ENCODE data around the gene C1QTNF6. TPM values are rescaled to one million over a fixed set of nuclear protein-coding genes. Genes with fewer than 3 reads are reported as not detected.

Gene C1QTNF6
- total and polyA plus RNA-seq, 12 donors: 2.2 to 45.7 (median 7.1) TPM

GRCh38 chr22:37169406-37169805, 18.6 kb downstream of the C1QTNF6 start:
- H3K9me3 ChIP-seq (replicated peaks in 1 of 3): no peaks in the 10 kb centered on the region
- TF ChIP-seq CTCF (IDR thresholded peaks at IDR 0.05) (no peak), POLR2A (IDR thresholded peaks at IDR 0.05) (no peak)
- DNase-seq: peak in 2 of 7 donors; percentile 6
- intact Hi-C loops (cut with DNase I): loop anchor here in 1 of 2 donors (10.0 kb wide), 1 partner anchor 85 kb away; no protein-coding TSS in a partner anchor
- 80 to 96% (median 91%) methylated on average over 8 of the region's 8 CpGs for WGBS, 4 donors
- peaks cover 16 to 34% of the 10 kb centered on the region in 2 donors for H3K4me1 ChIP-seq (replicated peaks in 1 of 2)
- no peaks in the 10 kb centered on the region for H3K27me3 ChIP-seq
- no peak overlapping the region for H3K27ac ChIP-seq
- H3K4me3 ChIP-seq: no peak overlapping the region
- H3K36me3 ChIP-seq (replicated peaks in 1 of 2): no peaks in the 10 kb centered on the region

- peak in 3 of 7 donors; percentile 5 to 23 (median 12) for DNase-seq
- intact Hi-C loops (cut with DNase I): loop anchor here in 1 of 2 donors (2.0 to 10.0 kb wide), 2 partner anchors 31 to 83 kb away; no protein-coding TSS in a partner anchor
- no peaks in the 10 kb centered on the region for H3K9me3 ChIP-seq (replicated peaks in 1 of 3)
- H3K27ac ChIP-seq: peak overlapping the region in 1 of 5 donors; percentile 64
- H3K4me3 ChIP-seq: no peak overlapping the region
- 45 to 52% (median 50%) methylated on average over 8 of the region's 8 CpGs for WGBS, 4 donors
- H3K4me1 ChIP-seq (replicated peaks in 1 of 2): peaks cover 13 to 22% of the 10 kb centered on the region in 2 donors
- H3K36me3 ChIP-seq (replicated peaks in 1 of 2): no peaks in the 10 kb centered on the region
- H3K27me3 ChIP-seq: no peaks in the 10 kb centered on the region
- TF ChIP-seq CTCF (IDR thresholded peaks at IDR 0.05) (no peak), POLR2A (IDR thresholded peaks at IDR 0.05) (no peak)
These were observed 19.9 kb downstream of the C1QTNF6 start for GRCh38 chr22:37167981-37168647.

GRCh38 chr22:37167176-37167980, 20.7 kb downstream of the C1QTNF6 start:
- H3K27me3 ChIP-seq: no peaks in the 10 kb centered on the region
- H3K4me1 ChIP-seq (replicated peaks in 1 of 2): peaks cover 13 to 19% of the 10 kb centered on the region in 2 donors
- WGBS, 4 donors: 55 to 62% (median 60%) methylated on average over 16 to 17 of the region's 17 CpGs
- TF ChIP-seq CTCF (IDR thresholded peaks at IDR 0.05) (no peak), POLR2A (IDR thresholded peaks at IDR 0.05) (no peak)
- peak overlapping the region in 2 of 5 donors; percentile 17 to 64 for H3K27ac ChIP-seq
- no peaks in the 10 kb centered on the region for H3K9me3 ChIP-seq (replicated peaks in 1 of 3)
- DNase-seq: peak in 3 of 7 donors; percentile 16 to 29 (median 18)
- intact Hi-C loops (cut with DNase I): loop anchor here in 1 of 2 donors (2.0 to 10.0 kb wide), 2 partner anchors 31 to 83 kb away; no protein-coding TSS in a partner anchor
- H3K36me3 ChIP-seq (replicated peaks in 1 of 2): no peaks in the 10 kb centered on the region
- H3K4me3 ChIP-seq: peak overlapping the region in 1 of 4 donors; percentile 35

GRCh38 chr22:37166675-37167066, 21.4 kb downstream of the C1QTNF6 start:
- peak; percentile 86 to 95 (median 92) for DNase-seq
- Histone ChIP-seq H3K4me1 (replicated peaks in 1 of 2) (peaks cover 13 to 19% of the 10 kb centered on the region in 2 donors), H3K27me3 (no peaks in the 10 kb centered on the region), H3K9me3 (replicated peaks in 1 of 3) (no peaks in the 10 kb centered on the region), H3K4me3 (peak overlapping the region in 1 of 4 donors; percentile 35), H3K36me3 (replicated peaks in 1 of 2) (no peaks in the 10 kb centered on the region), H3K27ac (peak overlapping the region in 2 of 5 donors; percentile 17 to 64)
- intact Hi-C loops (cut with DNase I): loop anchor here in 1 of 2 donors (2.0 to 10.0 kb wide), 2 partner anchors 32 to 82 kb away; no protein-coding TSS in a partner anchor
- 2 to 14% (median 11%) methylated on average over 9 to 13 of the region's 13 CpGs for WGBS, 4 donors
- TF ChIP-seq CTCF (IDR thresholded peaks at IDR 0.05) (peak; percentile 92 to 96 (median 94)), POLR2A (IDR thresholded peaks at IDR 0.05) (no peak)

Data from adrenal gland (tissue), 12 donors.